GM23248 (cell line): ENCODE results near the gene SLC45A1. TPM values are rescaled to one million over a fixed set of nuclear protein-coding genes. Genes with fewer than 3 reads are reported as not detected.

ENCODE experiments used
- DNase-seq: peaks from one replicate; pipeline ENCODE4 v3.0.0-alpha.2; 2015
- H2AFZ ChIP-seq: fragments of 200-600 bp; sonication (generic); 2 replicates; pipeline ENCODE4 v1.6.1; 2016; ENCODE audit warnings: antibody characterized with exemption
- H3F3A ChIP-seq: fragments of 200-600 bp; sonication (generic); 2 replicates; pipeline ENCODE4 v1.6.1; 2016; ENCODE audit warnings: mild to moderate bottlenecking, antibody characterized with exemption, mixed run types; ENCODE audit not compliant: insufficient read depth
- H3K27ac ChIP-seq: fragments of 200-600 bp; sonication (generic); 2 replicates; pipeline ENCODE4 v1.5.1; 2016; ENCODE audit warnings: mild to moderate bottlenecking
- H3K27me3 ChIP-seq: fragments of 200-600 bp; sonication (generic); replicated peaks from 2 replicates; pipeline ENCODE4 v1.6.1; 2016; ENCODE audit warnings: mild to moderate bottlenecking; ENCODE audit not compliant: insufficient read depth
- H3K36me3 ChIP-seq: fragments of 200-600 bp; sonication (generic); 2 replicates; pipeline ENCODE4 v1.6.1; 2016; ENCODE audit warnings: low read depth, mild to moderate bottlenecking
- H3K4me1 ChIP-seq: fragments of 200-600 bp; sonication (generic); 2 replicates; pipeline ENCODE4 v1.6.1; 2016; ENCODE audit warnings: mild to moderate bottlenecking; ENCODE audit not compliant: insufficient read depth
- H3K4me2 ChIP-seq: fragments of 200-600 bp; sonication (generic); one replicate; pipeline ENCODE4 v1.6.1; 2016; ENCODE audit warnings: mild to moderate bottlenecking; ENCODE audit not compliant: unreplicated experiment
- H3K4me3 ChIP-seq: fragments of 200-600 bp; sonication (generic); 2 replicates; pipeline ENCODE4 v1.5.1; 2016; ENCODE audit warnings: mild to moderate bottlenecking
- H3K79me2 ChIP-seq: fragments of 200-600 bp; sonication (generic); 2 replicates; pipeline ENCODE4 v1.6.1; 2016; ENCODE audit warnings: mild to moderate bottlenecking; ENCODE audit not compliant: insufficient read depth
- H3K9ac ChIP-seq: fragments of 200-600 bp; sonication (generic); 2 replicates; pipeline ENCODE4 v1.6.1; 2016; ENCODE audit warnings: mild to moderate bottlenecking
- H3K9me2 ChIP-seq: fragments of 200-600 bp; sonication (generic); 2 replicates; pipeline ENCODE4 v1.6.1; 2016; ENCODE audit warnings: mixed run types, mild to moderate bottlenecking, moderate library complexity; ENCODE audit not compliant: insufficient read depth
- H3K9me3 ChIP-seq: fragments of 200-600 bp; sonication (generic); one replicate; pipeline ENCODE4 v1.6.1; 2017; ENCODE audit warnings: low read depth
- H4K20me1 ChIP-seq: fragments of 200-600 bp; sonication (generic); 2 replicates; pipeline ENCODE4 v1.6.0; 2016; ENCODE audit not compliant: insufficient read depth
- EZH2 ChIP-seq: fragments of 200-600 bp; sonication (generic); IDR thresholded peaks from 2 replicates; pipeline ENCODE4 v1.6.1; 2018; ENCODE audit warnings: antibody characterized with exemption, mild to moderate bottlenecking; ENCODE audit not compliant: insufficient read depth, poor library complexity, severe bottlenecking
- EZH2phosphoT487 ChIP-seq: fragments of 200-600 bp; sonication (generic); IDR thresholded peaks from 2 replicates; pipeline ENCODE4 v1.6.1; 2018; ENCODE audit warnings: antibody characterized with exemption, moderate library complexity, mild to moderate bottlenecking, low read depth; ENCODE audit not compliant: insufficient read depth
- WGBS, 2 experiments: methylation state at CpG; one replicate each; pipeline ENCODE4 v1.1.6; 2015 to 2017; ENCODE audit warnings: low lambda C conversion rate in 2 of 2, low coverage in 1 of 2; ENCODE audit errors: missing lambda C conversion rate in 2 of 2; 5-methylcytosine and 5-hydroxymethylcytosine counted together
- in situ Hi-C: fragments of 300-500 bp; cut with MboI; formaldehyde crosslinking; loops from 2 replicates; pipeline ENCODE4 v1.15.0; 2020
- polyA plus RNA-seq: library from polyadenylated mRNA; unstranded; fragments of >200 nt; fragmentation: Nextera tagmentation; extraction: Ambion mirVana; gene quantifications from 2 replicates; pipeline ENCODE4 v1.2.1, GENCODE V29; 2016
- total RNA-seq: library from RNA; depleted of rRNA; stranded (reverse); fragments of >200 nt; shearing (Covaris generic); gene quantifications from 2 replicates; pipeline ENCODE4 v1.2.3, GENCODE V29; 2014

The SLC45A1 gene
- total and polyA plus RNA-seq, 2 experiments from 2014 or later, result 0.97 to 1.9 TPM

GRCh38 chr1:8370905-8371315 is 53.0 kb downstream of the SLC45A1 start:
- 0 out of 2 replicates have a peak, but pooled peaks cover 6% of the 10 kb centered on the region for H3K36me3 ChIP-seq
- H3K9me2 ChIP-seq, result no peaks in the 10 kb centered on the region
- peak overlapping the region; percentile 8 for H3K4me2 ChIP-seq
- H3K27ac ChIP-seq, result 0 out of 2 replicates have a peak overlapping the region, but pooled peaks have one; percentile 39
- TF ChIP-seq EZH2phosphoT487 (no peak), EZH2 (no peak)
- H3K79me2 ChIP-seq, result peaks cover 88% of the 10 kb centered on the region
- no peak overlapping the region for H3K4me3 ChIP-seq
- peaks cover 36% of the 10 kb centered on the region for H3F3A ChIP-seq
- 23 to 29% methylated on average over 5 of the region's 5 CpGs for whole genome bisulfite sequencing, 2 experiments
- no peaks in the 10 kb centered on the region for H3K27me3 ChIP-seq
- H4K20me1 ChIP-seq, result no peaks in the 10 kb centered on the region
- H3K4me1 ChIP-seq, result peaks cover 48% of the 10 kb centered on the region
- no peaks in the 10 kb centered on the region for H3K9me3 ChIP-seq
- in situ Hi-C loops, result no loop called here
- no peak overlapping the region for H3K9ac ChIP-seq
- peak; percentile 55 for DNase-seq
- H2AFZ ChIP-seq, result no peak overlapping the region

- H3K79me2 ChIP-seq, result peaks cover 88% of the 10 kb centered on the region
These were observed 53.6 kb downstream of the SLC45A1 start for GRCh38 chr1:8371372-8371991.

GRCh38 chr1:8373125-8373524 is 55.2 kb downstream of the SLC45A1 start:
- Histone ChIP-seq H3K4me3 (peak overlapping the region; percentile 48), H3F3A (peaks cover 36% of the 10 kb centered on the region), H3K9me3 (no peaks in the 10 kb centered on the region), H2AFZ (no peak overlapping the region), H3K79me2 (peaks cover 88% of the 10 kb centered on the region), H3K4me1 (peaks cover 48% of the 10 kb centered on the region), H3K36me3 (0 out of 2 replicates have a peak, but pooled peaks cover 2% of the 10 kb centered on the region), H3K9ac (peak overlapping the region; percentile 80), H3K27me3 (no peaks in the 10 kb centered on the region), H3K4me2 (peak overlapping the region; percentile 77), H3K27ac (peak overlapping the region; percentile 95), H4K20me1 (no peaks in the 10 kb centered on the region), H3K9me2 (no peaks in the 10 kb centered on the region)
- no peak for DNase-seq
- WGBS, 2 experiments, result 66 to 69% methylated on average over 3 of the region's 3 CpGs
- no peak for TF ChIP-seq EZH2phosphoT487
- no peak for TF ChIP-seq EZH2
- in situ Hi-C loops, result no loop called here

More at GRCh38 chr1:8371372-8371991, 53.6 kb downstream of the SLC45A1 start:
- TF ChIP-seq EZH2 (no peak), EZH2phosphoT487 (no peak)
- DNase-seq, result peak; percentile 16
- Histone ChIP-seq H2AFZ (no peak overlapping the region), H3K4me3 (no peak overlapping the region), H3K9me3 (no peaks in the 10 kb centered on the region), H3K27ac (peak overlapping the region; percentile 95), H4K20me1 (no peaks in the 10 kb centered on the region), H3K4me2 (no peak overlapping the region), H3K36me3 (0 out of 2 replicates have a peak, but pooled peaks cover 6% of the 10 kb centered on the region), H3K9ac (peak overlapping the region; percentile 6; the same call in 1 of the 2 replicates), H3F3A (peaks cover 36% of the 10 kb centered on the region), H3K27me3 (no peaks in the 10 kb centered on the region), H3K4me1 (peaks cover 48% of the 10 kb centered on the region), H3K9me2 (no peaks in the 10 kb centered on the region)
- WGBS, 2 experiments, result 88 to 91% methylated on average over 9 of the region's 9 CpGs
- in situ Hi-C loops, result no loop called here

GRCh38 chr1:8373581-8374241 is 55.8 kb downstream of the SLC45A1 start:
- Histone ChIP-seq H3K27me3 (no peaks in the 10 kb centered on the region), H3K27ac (peak overlapping the region; percentile 95), H3F3A (peaks cover 36% of the 10 kb centered on the region), H4K20me1 (no peaks in the 10 kb centered on the region), H3K4me2 (peak overlapping the region; percentile 77), H3K9me3 (no peaks in the 10 kb centered on the region), H3K4me1 (peaks cover 48% of the 10 kb centered on the region), H3K79me2 (peaks cover 88% of the 10 kb centered on the region), H2AFZ (no peak overlapping the region), H3K9ac (peak overlapping the region; percentile 80), H3K9me2 (no peaks in the 10 kb centered on the region), H3K4me3 (peak overlapping the region; percentile 48), H3K36me3 (0 out of 2 replicates have a peak, but pooled peaks cover 2% of the 10 kb centered on the region)
- peak; percentile 95 for DNase-seq
- WGBS, 2 experiments, result 3 to 4% methylated on average over 19 of the region's 19 CpGs
- TF ChIP-seq EZH2phosphoT487 (no peak), EZH2 (no peak)
- in situ Hi-C loops, result no loop called here
